HG02678 (cell line): ENCODE data around the gene UBE2V1.
"Not testable (repeated sequence)": the region's sequence is repeated elsewhere in the genome, so short reads cannot be mapped to it uniquely, and the experiment has no call there.

Experiments used
- ATAC-seq: cut with Tn5 transposase; IDR thresholded peaks from one replicate; pipeline ENCODE4 v1.9.1; 2021; ENCODE audit warnings: mild to moderate bottlenecking, moderate library complexity; ENCODE audit not compliant: unreplicated experiment

UBE2V1 gene

DNA sequence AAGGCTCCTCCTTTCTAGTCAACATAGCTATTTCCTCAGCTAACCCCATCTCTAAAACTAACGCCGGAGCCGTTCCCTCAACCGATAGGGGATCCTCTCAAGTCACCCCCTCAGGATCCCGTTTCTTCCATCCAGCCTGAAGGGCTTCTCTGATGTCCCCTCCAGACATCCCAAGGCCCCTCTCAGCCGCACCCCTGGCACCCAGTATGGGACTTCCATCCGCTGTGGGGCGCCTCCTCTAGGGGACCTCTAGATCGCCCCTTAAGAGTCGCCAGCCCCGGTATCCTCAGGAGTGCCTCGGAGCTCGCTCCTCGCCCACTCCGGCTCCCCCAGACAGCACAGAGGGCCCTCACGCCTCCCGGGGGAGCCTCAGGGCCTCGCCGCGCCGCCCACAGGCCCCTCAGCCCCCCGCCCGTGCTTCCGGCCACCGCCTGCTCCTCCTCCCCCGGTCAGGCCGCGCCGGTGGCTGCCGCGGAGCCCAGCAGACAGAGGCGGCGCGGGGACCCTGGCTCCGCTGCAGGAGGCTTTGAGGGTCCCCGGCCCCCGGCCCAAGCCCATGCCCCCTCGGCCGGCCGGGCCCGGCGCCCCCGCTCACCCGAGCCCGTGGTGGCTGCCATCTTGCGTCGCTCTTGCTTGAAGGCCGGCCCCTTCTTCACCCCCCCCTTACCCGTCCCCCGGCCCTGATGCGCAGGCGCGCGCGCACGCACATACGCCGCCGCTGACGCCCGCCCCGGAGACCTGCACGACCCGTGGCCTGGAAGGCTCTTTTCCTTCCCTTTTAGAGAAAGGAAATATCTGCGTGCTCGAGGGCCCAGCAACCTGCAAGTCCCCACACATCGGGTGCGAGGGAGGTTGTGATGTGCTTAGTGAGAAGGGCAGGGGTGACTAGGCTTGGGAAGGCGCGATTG, at the start of gene UBE2V1:
TSS of gene UBE2V1 (minus strand) at position 639 of the 908 bp plus-strand sequence. CDS start at position 617, 22 bp downstream.
- peak; percentile 45 for ATAC-seq

DNA sequence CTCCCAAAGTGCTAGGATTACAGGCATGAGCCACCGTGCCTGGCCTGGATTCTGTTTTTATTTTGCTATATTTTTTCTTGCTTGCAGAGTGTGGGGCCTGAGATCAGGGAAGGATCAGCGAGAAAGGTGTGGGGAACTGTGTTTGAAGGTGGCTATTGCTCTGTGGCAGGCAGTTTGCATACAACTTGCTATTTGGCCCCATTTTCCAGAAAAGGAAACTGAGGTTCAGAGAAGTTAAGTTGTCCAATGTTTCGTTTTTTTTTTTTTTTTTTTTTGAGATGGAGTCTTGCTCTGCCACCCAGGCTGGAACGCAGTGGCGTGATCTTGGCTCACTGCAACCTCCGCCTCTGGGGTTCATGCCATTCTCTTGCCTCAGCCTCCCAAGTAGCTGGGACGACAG, 48.5 kb upstream of the UBE2V1 start:
- not testable (repeated sequence) for ATAC-seq

DNA sequence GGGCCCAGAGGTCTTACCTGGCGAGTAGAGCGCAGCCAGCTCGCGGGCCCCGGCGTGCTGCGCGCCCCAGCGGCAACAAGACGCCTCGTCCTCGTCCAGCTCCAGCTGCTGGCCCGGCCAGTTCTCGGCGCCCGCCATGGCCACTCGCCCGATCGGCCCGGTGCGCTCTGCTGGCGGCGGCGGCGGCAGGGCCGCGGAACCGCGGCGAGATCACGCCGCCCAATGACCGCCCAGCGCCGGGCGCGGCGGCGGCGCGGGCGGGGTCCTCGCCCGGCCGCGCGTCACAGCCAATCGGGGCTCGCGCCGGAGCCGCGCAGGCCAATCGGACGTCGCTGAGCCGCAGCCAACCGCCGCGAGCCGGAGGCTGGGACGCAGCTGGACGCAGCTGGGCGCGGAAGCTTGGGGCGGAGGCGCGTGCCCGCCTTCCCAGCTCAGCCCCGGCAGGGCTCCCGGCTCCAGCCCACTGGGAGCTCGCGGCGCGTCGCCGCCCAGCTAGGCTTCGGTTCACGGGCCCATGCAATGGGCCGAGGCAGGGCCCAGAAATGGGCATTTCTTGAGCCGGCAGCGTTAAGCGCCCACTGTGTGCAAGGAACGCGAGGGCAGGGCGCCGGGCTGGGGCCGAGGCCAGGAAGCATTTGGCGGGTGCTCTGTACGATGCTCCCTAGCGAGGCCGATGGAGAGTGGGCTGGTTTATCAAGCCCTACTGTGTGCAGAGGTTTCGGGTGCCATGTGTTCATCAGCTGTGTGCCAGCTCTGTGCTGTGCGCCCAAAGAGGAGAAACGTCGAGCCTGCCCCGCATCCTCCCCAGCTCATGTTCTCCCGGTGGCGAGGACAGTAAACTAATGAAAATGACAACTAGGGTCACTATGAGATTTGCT, 40.8 kb upstream of the UBE2V1 start, which contains the start of gene PEDS1:
TSS of gene PEDS1 (minus strand) at position 224 of the 878 bp plus-strand sequence. CDS start at position 138, 86 bp downstream.
- ATAC-seq: peak; percentile 94

DNA sequence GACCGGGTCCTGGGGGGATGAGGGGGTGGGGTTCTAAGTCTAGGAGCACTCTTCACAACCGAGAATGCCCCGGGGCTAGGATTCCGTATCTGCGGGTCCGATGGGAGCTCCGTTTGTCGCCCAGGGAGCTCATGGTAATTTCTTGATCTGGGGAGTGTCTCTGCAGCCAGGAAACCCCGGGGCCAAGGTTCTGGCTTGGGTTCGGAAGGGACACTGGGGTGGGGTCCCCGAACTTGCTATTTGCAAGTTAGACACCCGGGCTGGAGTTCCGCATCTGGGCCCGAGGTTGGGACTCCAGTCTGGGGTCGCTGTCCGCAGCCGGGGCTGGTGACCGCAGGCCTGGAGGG, 40.2 kb upstream of the UBE2V1 start:
- no peak for ATAC-seq

DNA sequence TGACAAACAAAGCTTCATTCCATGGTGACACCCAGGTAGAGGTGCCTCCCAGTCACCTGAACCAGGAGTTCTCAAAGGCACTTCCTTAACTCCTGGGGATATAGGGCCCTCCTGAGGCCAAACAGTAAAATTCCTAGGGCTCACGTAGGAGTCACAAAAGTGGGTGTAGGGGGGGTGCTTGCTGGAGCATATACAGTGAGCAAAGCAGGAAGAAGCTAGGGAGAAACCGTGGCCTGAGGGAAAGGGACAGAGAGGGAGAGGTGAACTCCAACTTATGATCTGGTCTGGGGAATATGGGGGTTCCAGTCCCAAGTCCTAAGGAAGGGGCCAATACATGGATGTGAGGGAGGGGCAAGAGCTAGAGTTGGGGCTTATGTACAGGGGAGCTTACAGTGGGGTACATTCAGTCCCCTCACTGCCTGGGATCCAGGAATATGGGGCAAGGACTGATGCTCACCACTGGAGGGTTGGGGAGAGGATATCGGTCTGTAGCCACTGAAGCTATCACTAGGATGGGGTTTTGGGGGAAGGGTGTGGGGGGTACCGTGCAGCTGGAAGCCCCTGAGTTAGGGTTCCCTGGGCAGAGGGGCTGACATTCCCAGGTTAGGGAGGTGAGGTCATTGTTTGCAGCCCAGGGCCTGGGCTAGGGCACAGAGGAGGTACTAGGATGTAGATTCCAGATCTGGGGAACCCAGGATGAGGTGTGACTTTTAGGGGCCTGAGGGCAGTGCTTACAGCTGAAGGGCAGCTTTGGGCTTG, 39.6 kb upstream of the UBE2V1 start:
- ATAC-seq: no peak

DNA sequence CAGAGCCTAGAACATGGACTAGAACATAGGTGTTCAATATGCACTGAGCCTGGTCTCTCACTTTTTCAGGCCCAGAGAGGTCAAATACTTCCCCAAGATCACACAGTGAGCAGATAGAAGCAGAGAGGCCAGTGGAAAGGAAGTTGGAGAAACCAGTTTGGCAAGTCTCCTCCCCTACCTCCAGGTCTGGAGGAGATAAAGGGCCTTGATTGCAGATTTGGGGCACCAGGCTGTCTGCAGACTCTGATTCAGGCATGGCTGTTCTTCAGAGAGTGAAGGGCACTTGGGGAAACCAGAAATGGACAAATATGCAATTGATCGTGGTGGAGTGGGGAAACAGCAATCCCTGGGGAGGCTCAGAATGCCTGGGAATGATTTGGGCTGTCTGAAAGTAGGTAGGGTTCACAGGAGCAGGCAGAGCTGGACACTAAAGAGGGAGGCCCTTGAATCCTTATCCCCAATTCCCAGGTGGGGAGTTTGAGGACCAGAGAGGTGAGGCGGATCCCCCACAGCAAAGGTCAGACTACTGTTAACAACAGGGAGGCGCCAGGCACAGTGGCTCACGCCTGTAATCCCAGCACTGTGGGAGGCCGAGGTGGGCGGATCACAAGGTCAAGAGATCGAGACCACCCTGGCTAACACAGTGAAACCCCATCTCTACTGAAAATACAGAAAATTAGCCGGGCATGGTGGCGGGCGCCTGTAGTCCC, 38.2 kb upstream of the UBE2V1 start:
- ATAC-seq: no peak

DNA sequence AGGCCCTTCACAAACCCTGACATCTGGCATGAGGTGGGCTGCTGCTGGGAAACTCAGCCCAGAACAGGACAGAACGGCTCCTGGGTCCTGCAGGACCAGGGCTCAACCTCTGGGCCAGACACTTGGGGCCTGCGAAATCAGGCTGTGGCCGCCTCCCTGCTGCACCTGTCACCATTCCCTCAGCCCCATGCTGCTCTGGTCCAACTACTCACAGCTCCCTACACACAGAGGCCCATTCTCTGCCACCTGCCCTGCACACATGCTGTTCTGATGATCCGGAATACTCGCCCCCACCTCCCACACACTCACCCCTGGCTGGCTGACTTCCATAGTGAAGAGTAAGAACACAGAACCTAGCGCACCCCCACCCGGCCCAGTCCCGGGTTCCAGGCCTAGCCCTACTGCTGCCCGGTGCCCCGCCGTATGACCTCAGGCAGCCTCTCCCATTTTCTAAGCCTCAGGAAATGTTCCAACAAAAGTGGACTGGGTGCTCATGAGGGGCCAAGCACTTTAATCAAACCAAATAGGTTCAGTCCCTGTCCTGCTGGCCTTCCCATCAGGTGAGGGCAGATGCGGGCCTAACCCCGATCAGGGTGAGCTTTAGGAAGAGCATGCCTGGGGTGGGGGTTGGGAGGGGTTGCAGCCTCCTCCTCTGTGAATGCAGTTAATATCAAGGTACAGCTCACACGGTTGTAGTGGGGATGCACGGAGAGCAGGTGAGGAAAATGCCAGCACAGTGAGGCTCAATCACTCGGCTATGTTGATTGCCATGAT, 36.7 kb upstream of the UBE2V1 start:
- no peak for ATAC-seq

DNA sequence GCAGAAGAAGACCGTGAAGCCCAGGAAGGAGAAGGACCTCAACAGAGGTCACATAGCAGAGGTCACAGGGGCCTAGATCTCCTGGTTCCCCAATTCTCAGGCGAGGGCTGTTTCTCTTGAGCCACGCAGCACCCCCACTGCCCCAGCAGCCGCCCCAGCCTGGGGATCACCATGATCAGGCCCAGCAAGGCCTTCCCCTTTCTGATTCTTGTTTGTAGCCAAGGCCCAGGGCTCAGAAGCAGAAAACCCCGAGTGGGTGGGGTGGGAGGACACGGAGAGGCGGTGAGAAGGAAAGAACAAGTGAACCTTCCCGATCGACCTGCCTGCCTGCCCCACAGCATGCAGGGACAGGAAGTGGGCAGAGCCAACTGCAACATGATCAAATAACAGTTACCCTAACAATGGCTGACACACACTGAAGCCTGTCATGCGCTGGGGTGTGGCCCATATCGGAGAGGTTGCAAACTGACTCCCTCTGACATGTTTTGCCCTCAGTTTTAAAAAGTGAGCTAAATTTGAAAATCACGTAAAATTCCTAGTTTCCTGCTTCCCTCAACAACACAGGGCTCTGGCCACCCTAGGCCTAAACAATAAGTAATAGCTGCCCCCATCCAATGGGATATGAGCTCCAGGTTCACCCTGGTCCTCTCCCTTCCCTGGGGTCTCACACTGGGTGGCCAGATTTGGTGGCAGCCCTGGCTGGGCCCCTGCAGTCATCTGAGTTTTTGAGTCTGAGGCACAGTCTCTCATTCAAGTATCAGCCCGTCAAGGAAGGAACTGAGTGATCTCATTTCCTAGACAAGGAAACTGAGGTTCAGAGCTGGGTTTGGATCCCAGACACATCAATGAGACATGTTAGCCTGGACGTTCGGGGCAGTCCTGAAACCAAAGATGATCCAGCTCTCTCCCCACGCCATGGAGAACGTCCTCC, 34.0 kb upstream of the UBE2V1 start:
- peak; percentile 76 for ATAC-seq

DNA sequence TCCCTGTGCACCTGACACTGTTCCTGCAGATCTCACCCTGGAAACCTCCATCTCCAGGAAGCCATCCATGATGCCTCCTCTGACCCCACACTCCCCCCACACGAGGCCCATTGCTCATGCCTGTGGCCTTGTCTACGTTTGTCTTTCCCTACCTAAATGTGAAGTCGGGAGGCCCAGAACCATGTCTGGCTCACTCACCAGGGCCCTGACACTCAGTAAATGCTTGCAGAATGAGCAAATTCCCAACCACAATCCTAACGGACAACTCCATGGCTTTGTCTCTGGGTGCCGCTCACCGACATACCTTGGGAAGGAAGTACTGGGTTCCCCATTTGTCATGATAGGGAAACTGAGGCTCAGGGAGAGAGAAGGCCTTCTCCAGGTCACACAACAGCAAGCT, 33.3 kb upstream of the UBE2V1 start:
- ATAC-seq: no peak

DNA sequence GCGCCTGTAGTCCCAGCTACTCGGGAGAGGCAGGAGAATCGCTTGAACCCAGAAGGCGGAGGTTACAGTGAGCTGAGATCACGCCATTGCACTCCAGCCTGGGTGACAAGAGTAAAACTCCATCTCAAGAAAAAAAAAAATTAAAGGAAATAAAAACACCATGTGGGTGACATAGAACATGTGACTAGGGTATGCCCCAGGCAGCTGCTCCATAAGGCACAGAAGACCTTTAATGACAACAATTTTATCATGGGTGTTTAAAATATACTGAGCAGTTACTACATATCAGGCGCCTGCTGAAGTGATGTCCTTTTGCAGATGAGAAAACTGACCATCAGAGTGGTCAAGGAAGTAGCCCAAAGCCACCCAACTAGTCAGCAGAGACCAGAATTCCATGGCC, 32.6 kb upstream of the UBE2V1 start:
- ATAC-seq: no peak

DNA sequence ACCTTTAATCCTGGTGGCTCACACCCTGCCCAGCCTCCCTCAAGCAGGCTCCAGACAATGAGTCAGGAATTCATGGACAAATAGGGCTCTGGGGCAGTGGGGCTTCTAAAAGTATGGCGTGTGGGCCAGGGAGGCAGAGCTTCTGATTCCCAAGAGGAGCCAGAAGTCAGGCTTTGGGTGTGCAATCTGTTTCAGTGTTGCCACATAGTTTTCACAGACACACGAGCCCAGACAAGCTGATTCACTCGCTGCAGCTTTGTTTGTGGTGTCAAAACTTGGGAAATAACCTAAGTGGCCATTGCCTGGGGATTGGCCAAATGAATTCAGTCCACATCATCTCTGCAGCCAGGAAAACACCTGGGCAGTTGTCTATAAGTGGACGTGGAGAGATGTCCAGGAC, 31.4 kb upstream of the UBE2V1 start:
- no peak for ATAC-seq

DNA sequence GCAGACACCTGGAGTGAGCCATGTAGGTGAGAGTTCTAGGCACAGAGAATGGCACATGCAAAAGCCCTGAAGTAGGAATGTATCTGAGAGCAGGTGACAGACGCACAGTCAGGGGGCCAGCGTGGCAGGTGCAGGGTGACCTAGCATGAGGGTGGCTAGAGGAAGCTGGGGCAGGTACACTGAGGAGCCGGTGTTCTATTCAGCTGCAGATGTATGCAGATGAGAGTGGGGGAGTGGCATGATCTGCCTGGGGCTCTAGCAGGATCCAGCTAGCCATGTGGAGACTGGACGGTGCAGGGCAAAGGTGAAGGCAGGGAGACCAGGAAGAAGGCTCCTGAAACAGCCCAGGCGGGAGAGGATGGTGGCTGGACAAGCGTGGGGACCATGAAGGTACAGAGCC, 29.9 kb upstream of the UBE2V1 start:
- no peak for ATAC-seq

DNA sequence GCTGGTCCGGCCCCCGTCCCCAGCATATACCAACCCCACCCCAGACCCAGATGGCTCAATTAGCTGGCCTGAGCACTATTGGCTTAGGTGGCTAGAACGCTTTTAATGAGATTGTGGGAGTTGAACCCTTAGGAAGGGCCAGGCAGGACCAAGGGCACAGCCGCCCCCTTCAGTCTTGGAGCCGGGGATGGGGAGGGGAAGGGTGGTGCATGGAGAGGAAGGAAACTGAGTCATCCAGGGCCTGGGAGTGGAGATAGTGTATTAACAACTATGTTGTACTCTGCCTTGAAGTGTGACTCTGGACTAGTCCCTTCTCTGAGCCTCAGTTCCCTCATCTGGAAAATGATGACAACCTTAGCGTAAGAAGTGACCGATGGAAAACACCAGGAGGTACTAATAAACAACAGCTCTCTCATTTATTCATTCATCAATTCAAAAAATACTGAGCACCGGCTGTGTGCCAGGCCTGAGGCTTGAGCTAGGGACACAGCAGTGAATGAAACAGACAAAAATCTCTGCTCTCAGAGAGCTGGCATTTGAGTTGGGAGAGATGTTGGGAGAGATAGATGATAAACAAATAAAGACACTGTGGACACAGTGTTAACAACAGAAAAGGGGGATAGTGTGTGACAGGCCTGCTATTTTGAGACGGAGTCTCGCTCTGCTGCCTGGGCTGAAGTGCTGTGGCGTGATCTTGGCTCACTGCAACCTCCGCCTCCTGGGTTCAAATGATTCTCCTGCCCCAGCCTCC, 29.0 kb upstream of the UBE2V1 start:
- no peak for ATAC-seq

DNA sequence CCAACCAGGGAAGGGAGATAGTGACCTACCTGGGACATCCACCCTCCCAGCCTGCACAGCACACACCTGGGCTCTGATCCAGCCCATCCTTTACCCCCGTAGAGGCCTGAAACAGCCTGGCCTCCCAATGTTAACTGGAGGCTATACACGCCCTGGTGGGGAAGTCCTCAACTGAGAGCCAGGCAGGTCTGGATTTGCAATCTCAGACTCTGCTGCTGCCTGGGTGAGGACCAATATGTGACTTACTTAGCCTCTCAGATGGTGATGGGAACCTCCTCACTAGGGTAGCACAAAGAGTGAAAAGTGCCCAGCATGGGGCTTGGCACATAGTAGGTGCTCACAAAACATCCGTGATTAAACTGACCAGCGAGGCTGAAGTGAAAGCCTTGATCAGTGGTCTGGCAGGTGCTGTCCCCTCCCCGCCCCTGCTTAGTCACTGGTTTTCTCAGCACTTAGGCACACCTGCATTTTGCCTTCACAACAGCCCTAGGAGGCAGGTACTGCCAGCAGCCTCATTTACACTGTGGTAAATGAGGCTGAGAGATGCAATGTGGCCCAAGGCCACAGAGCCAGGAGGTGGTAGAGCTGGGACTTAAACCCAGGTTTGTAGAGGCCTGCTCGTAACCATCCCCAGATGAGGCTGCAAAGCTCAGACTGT, 28.2 kb upstream of the UBE2V1 start:
- ATAC-seq: no peak

DNA sequence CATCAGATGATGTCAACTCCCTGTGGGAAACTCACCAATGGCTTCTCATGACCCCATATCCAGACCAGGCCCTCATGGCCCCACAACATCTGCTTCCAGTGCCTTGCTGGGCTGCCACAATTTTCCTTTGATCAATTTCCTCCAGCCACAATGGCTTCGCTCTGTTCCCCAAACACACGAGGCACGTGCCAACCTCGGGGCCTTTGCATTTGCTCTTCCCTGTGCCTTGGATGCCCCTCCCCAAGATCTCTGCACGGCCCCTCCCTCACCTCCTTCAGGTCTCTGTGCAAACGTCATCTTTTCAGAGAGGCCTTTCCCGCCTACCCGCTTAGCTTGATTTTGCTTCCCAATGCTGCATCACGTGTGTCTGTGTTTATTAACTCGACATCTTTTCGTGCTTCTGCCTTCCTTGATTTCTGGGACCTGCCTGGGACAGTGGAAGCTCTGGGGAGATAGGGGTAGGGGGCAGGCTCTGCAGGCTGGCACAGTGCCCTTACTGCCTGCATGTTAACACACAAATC, 27.4 kb upstream of the UBE2V1 start:
- no peak for ATAC-seq

DNA sequence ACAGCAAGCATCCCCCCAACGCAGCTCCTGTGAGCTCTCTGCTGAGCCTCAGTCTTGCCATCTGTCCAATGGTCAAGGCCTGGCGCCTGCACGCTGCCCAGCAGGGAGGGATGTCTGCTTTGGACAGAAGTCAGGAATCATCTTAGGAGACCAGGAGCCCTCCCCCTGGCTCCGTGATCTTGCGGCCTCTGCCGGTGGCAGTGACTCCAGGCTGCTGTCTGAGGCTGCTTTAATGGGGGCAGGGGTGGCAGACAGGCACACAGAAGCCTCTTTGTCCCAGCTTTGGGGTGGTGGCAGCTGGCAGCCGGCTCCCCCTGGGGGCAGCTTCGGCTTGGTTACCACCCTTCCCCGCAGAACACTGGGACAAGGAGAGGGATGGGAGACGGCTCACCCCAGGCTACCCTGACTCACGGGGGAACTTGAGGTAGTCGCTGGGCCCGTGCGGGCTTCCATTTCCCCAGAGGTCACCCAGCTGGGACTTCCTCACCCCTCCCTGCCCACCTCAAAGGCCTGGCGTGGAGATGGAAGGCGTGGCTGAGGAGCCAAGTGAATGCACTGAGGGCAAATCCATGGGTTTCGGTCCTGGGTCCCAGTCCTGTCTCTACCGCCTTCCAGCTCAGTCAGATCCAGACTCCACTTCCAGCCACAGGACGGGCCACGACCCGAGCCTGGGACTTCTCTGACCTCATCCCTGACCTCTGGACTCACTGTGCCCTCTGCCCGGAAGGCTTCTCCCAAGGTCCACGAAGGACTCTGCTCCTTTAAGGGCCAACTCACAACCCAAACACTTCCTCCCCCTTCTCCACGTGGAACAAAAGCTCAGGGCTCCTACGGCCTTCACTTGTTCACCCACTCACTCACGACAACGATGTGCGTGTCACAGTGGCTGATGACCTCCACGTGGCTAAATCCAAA, 25.8 kb upstream of the UBE2V1 start:
- no peak for ATAC-seq
